PC-9 (cell line): ENCODE measurements around the gene RGPD3.
"Not testable (repeated sequence)": the region's sequence is repeated elsewhere in the genome, so short reads cannot be mapped to it uniquely, and the experiment has no call there.

Source experiments
- CTCF ChIP-seq: fragments of 200-600 bp; sonication (generic); conservative IDR thresholded peaks from 2 replicates; pipeline ENCODE4 v1.6.1; 2017; ENCODE audit warnings: mixed run types, antibody characterized with exemption, mild to moderate bottlenecking, moderate library complexity
- EZH2 ChIP-seq: fragments of 200-600 bp; sonication (generic); IDR thresholded peaks from 2 replicates; pipeline ENCODE4 v1.8.0; 2017; ENCODE audit warnings: antibody characterized with exemption, low read depth

- not testable (repeated sequence) for TF ChIP-seq EZH2, CTCF
Observed at GRCh38 chr2:106508660-106509373, 40.6 kb upstream of the RGPD3 start.
